SU-DHL-6 (cell line): ENCODE data around the gene IFNGR1.

Experiments
- H2AFZ ChIP-seq: fragments of 200-600 bp; sonication (generic); 2 replicates; pipeline ENCODE4 v1.6.1; 2014; ENCODE audit warnings: low read depth, mild to moderate bottlenecking, moderate library complexity, mixed read lengths, antibody characterized with exemption, low read length; ENCODE audit not compliant: severe bottlenecking
- H3F3A ChIP-seq: fragments of 200-600 bp; shearing (Covaris generic); 2 replicates; pipeline ENCODE4 v1.6.0; 2016; ENCODE audit warnings: antibody characterized with exemption, mild to moderate bottlenecking; ENCODE audit not compliant: insufficient read depth
- H3K27ac ChIP-seq: fragments of 200-600 bp; sonication (generic); 2 replicates; pipeline ENCODE4 v1.5.1; 2016; ENCODE audit warnings: low read depth, mild to moderate bottlenecking, low read length, moderate library complexity, mixed read lengths
- H3K27me3 ChIP-seq: fragments of 200-600 bp; sonication (generic), shearing (Covaris generic); 2 replicates; pipeline ENCODE4 v1.6.0; 2014; ENCODE audit warnings: mild to moderate bottlenecking, low read length
- H3K36me3 ChIP-seq: fragments of 200-600 bp; sonication (generic); 2 replicates; pipeline ENCODE4 v1.6.1; 2014; ENCODE audit warnings: mild to moderate bottlenecking, low read length, mixed read lengths
- H3K4me2 ChIP-seq: fragments of 300-600, 200-600 bp; shearing (Covaris generic), sonication (generic); 2 replicates; pipeline ENCODE4 v1.6.0; 2014; ENCODE audit warnings: low read length, low read depth, mild to moderate bottlenecking; ENCODE audit not compliant: poor library complexity, severe bottlenecking
- H3K4me3 ChIP-seq: fragments of 200-600 bp; sonication (generic); 2 replicates; pipeline ENCODE4 v1.5.1; 2014; ENCODE audit warnings: antibody characterized with exemption, low read length, mild to moderate bottlenecking, mixed read lengths; ENCODE audit not compliant: insufficient read depth, poor library complexity, severe bottlenecking
- H3K79me2 ChIP-seq: fragments of 200-600 bp; sonication (generic); 2 replicates; pipeline ENCODE4 v1.6.1; 2014; ENCODE audit warnings: mild to moderate bottlenecking, low read length, moderate library complexity; ENCODE audit not compliant: insufficient read depth
- H3K9ac ChIP-seq: fragments of 200-600 bp; sonication (generic); 2 replicates; pipeline ENCODE4 v1.7.0; 2014; ENCODE audit warnings: mild to moderate bottlenecking, low read length
- H3K9me2 ChIP-seq: fragments of 200-600 bp; sonication (generic); replicated peaks from 2 replicates; pipeline ENCODE4 v1.6.1; 2014; ENCODE audit warnings: low read length; ENCODE audit not compliant: insufficient read depth
- H3K9me3 ChIP-seq: fragments of 200-600 bp; sonication (generic); 2 replicates; pipeline ENCODE4 v1.6.1; 2014; ENCODE audit warnings: low read length, mixed read lengths; ENCODE audit not compliant: insufficient read depth
- H4K20me1 ChIP-seq: fragments of 200-600 bp; sonication (generic); 2 replicates; pipeline ENCODE4 v1.6.1; 2014; ENCODE audit warnings: low read depth, mild to moderate bottlenecking, antibody characterized with exemption, low read length, moderate library complexity, mixed read lengths
- CTCF ChIP-seq: fragments of 200-600 bp; sonication (generic); IDR thresholded peaks from one replicate; pipeline ENCODE4 v1.5.1; 2017; ENCODE audit warnings: antibody characterized with exemption, mild to moderate bottlenecking, low read length, moderate library complexity; ENCODE audit not compliant: insufficient read depth, poor library complexity, severe bottlenecking
- EZH2phosphoT487 ChIP-seq: fragments of 200-600 bp; sonication (generic), shearing (Covaris generic); conservative IDR thresholded peaks from 2 replicates; pipeline ENCODE4 v1.6.1; 2018; ENCODE audit warnings: mild to moderate bottlenecking, antibody characterized with exemption, low read length, moderate library complexity, mixed read lengths

Gene IFNGR1

GRCh38 chr6:137160763-137161162, 58.4 kb downstream of the IFNGR1 start:
- peaks cover 15% of the 10 kb centered on the region; the same call in 1 of the 2 replicates for H3K9me3 ChIP-seq
- TF ChIP-seq CTCF (no peak), EZH2phosphoT487 (no peak)
- no peak overlapping the region for H3K27ac ChIP-seq
- no peak overlapping the region for H3K4me3 ChIP-seq
- no peak overlapping the region for H3K4me2 ChIP-seq
- H3F3A ChIP-seq: no peaks in the 10 kb centered on the region
- no peak overlapping the region for H2AFZ ChIP-seq
- H3K9ac ChIP-seq: no peak overlapping the region
- no peaks in the 10 kb centered on the region for H3K79me2 ChIP-seq
- H3K36me3 ChIP-seq: no peaks in the 10 kb centered on the region
- no peaks in the 10 kb centered on the region for H3K9me2 ChIP-seq
- H4K20me1 ChIP-seq: no peaks in the 10 kb centered on the region
- no peaks in the 10 kb centered on the region for H3K27me3 ChIP-seq

GRCh38 chr6:137159912-137160311, 59.3 kb downstream of the IFNGR1 start:
- H3K9ac ChIP-seq: no peak overlapping the region
- no peaks in the 10 kb centered on the region for H3K36me3 ChIP-seq
- H3K9me2 ChIP-seq: no peaks in the 10 kb centered on the region
- H3K9me3 ChIP-seq: peaks cover 15% of the 10 kb centered on the region; the same call in 1 of the 2 replicates
- no peaks in the 10 kb centered on the region for H4K20me1 ChIP-seq
- H2AFZ ChIP-seq: no peak overlapping the region
- H3F3A ChIP-seq: no peaks in the 10 kb centered on the region
- no peak overlapping the region for H3K27ac ChIP-seq
- H3K4me3 ChIP-seq: no peak overlapping the region
- H3K4me2 ChIP-seq: no peak overlapping the region
- H3K79me2 ChIP-seq: no peaks in the 10 kb centered on the region
- no peaks in the 10 kb centered on the region for H3K27me3 ChIP-seq
- no peak for TF ChIP-seq CTCF

GRCh38 chr6:137157601-137158000, 61.6 kb downstream of the IFNGR1 start:
- Histone ChIP-seq H2AFZ (no peak overlapping the region), H3K4me2 (no peak overlapping the region), H3K27me3 (no peaks in the 10 kb centered on the region), H4K20me1 (no peaks in the 10 kb centered on the region), H3F3A (no peaks in the 10 kb centered on the region), H3K9ac (no peak overlapping the region), H3K4me3 (no peak overlapping the region), H3K36me3 (no peaks in the 10 kb centered on the region), H3K9me2 (no peaks in the 10 kb centered on the region), H3K27ac (no peak overlapping the region), H3K79me2 (no peaks in the 10 kb centered on the region), H3K9me3 (no peaks in the 10 kb centered on the region)
- no peak for TF ChIP-seq EZH2phosphoT487
- no peak for TF ChIP-seq CTCF

- Histone ChIP-seq H3K9me3 (no peaks in the 10 kb centered on the region), H3K9me2 (no peaks in the 10 kb centered on the region)
- TF ChIP-seq EZH2phosphoT487 (no peak), CTCF (no peak)
Observed at GRCh38 chr6:137156650-137157049, 62.5 kb downstream of the IFNGR1 start.

More at GRCh38 chr6:137156650-137157049, 62.5 kb downstream of the IFNGR1 start:
- Histone ChIP-seq H4K20me1 (no peaks in the 10 kb centered on the region), H3K36me3 (no peaks in the 10 kb centered on the region), H3K27me3 (no peaks in the 10 kb centered on the region), H3F3A (no peaks in the 10 kb centered on the region), H3K4me3 (no peak overlapping the region), H3K27ac (no peak overlapping the region), H3K4me2 (no peak overlapping the region), H2AFZ (no peak overlapping the region), H3K9ac (no peak overlapping the region), H3K79me2 (no peaks in the 10 kb centered on the region)
